AG20443 (cell line): Measurements from ENCODE around the gene HAPLN1.
A peak's percentile ranks its signal among the peaks of the same experiment; 100 is the strongest.

Source experiments
- DNase-seq: peaks from one replicate; pipeline ENCODE4 v3.0.0; 2012; ENCODE audit warnings: low spot score, mixed read lengths

Gene HAPLN1

DNA sequence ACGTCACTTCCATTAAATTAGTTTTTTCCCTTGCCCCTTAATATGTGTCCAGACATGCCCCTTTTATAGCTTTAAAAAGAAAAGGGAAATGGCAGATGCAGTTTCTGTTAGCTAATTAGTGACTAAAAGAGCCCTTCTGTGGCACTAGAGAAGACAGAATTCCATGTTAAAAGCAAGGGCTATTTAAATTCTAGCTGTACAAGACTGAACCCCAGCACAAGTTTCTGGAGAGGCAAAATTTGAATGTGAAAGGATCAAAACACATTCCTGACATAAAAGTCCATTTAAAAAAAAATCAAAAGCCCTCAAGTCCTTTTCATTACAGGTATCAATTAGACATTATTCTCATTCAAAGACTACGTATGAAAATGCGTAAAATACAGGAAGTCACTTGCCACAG lies 78.7 kb downstream of the HAPLN1 start:
- no peak for DNase-seq

DNA sequence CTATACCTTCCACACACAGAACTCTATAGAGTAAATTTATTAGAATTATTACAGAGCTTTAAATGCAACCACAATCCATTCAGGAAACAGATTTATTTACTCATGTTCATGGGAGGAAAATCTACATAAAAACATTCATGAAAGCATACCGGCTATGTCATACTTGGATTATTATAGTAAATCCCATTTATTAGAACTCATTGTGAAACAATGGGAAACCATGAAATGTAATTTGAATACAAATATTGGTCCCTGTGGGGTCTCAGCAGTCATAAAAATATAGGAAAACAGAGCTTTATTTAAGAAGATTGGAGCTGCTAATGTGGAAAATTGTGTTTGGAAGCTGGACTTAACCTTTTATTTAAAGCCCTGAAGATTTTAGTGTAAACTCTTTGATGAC lies 80.7 kb downstream of the HAPLN1 start:
- no peak for DNase-seq

DNA sequence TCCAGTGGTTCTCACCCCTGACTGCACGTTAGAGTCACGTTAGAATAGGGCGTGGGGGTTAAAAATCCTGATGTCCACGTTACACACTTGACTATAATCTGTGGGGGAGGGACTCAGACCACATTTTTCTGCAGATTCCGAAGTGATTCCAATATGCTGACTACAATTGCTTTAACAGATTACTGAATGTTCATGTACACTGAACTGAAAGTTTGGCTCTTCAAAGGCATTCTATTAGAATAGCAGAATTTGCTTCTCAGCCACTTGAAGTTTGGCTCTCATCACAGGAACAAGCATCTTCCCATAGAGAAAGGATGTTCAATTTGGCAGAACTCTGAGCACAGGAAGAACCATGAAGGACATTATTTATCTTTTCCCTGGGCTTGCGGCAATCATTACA lies 84.5 kb downstream of the HAPLN1 start:
- peak; percentile 43 for DNase-seq

DNA sequence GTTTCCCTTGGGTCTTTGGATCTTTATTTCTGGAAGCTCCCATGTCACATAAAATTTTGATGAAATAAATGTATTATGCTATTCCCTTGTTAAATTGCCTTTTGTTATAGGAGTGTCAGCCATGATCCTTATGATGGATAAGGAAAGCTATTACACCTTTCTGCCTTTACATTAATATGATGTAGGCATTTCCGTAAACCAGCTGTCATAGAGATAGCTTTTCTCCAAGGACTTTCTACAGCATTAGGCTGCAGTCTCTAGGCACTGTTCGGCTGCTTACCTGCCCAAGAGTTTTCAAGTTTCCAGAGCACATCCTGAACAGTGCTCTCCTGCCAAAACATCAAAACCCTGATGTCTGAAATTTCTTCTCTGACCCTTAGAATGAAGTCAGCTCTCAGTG lies 87.4 kb downstream of the HAPLN1 start:
- no peak for DNase-seq

DNA sequence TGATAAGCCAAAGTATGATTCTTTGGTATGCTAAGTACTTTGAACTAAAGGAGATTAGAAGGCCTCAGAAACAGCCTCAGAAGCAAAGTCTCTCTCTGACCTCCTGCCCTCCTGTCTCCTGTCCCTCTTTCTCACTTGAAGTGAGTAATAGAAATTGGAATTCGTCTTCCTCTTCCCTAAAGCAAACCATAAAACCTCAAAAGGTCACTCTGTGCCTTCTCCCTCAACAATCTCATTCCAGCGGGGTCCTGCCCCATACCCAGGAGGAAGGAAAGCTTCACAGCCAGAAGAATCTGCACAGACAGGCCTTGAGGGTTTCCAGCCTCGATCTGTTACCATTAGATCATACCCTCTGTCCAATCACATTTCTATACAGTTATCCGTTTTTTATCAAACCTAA lies 87.8 kb downstream of the HAPLN1 start:
- peak; percentile 28 for DNase-seq

DNA sequence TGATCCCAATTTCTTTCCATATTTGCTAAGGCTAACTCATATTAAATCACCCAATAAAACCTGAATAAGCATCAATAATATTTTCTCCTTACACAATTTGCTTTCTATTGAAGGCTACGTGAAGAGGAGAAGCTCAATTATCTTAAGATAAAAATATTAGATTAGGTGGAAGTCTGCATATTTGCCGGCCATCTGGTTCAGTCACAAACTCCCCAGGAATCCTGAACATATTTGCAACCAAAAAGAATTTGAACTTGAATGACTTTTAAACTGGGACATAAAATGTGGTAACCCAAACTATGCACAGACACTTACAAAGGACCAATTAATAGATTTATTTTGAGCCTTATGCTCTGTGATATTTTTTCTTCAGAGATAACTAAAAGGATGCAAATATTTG lies 92.3 kb downstream of the HAPLN1 start:
- DNase-seq = peak; percentile 31

DNA sequence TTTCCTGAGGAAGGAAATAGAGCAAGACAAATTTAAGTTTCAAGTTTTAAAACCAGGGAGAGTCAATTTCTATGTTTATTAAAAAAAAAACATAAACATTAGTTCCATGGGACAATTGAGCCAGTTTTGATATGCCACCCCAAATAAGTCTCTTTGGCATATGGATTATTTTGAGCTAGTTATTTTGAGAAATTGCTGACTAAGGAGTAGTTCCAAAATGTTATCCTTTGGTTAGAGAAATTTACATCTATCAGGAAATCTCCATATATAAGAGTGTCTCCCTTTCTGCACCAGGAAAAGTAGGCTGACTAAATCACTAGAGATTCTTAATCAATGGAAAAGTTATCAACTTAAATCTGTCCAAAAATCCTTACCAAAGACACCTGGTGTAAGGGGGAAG lies 105.8 kb downstream of the HAPLN1 start:
- no peak for DNase-seq

DNA sequence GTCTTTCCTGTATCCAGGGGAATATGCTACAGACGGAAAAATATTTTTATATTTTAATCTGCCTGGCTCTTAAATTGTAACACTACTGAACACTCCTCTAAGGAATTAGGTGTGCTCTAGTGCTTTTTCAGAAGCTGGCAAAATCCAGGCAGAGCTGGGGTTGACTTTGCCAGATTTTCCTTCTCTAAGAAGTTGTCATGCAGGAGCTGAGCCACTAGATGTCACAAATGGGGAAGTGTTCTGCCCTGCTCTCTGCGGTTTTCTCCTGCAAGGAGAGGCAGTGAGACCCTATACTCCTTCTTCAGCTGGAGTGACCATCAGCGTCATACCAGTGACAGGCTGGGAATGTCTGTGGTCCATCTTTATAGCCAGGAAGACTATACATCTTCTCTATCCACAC lies 112.5 kb downstream of the HAPLN1 start:
- DNase-seq = peak; percentile 80

DNA sequence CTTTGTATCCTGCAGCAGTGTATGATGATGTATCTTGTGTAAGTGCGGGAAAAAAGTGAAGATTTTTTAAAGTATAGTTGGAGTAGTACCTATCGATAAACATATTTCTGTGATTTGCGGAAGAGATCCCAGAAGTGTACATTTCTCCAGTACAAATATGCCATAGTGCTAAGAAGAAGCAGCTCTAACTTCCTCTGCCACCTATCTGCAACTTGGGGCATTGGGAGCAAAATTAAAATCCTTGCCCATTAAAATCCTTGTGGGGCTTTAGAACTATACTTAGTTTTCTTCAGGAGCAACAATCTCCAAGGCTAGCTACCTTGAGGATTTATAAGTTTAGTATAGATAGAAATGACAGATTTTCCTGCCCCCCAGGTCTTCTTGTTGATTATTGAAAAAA lies 125.4 kb downstream of the HAPLN1 start:
- no peak for DNase-seq

DNA sequence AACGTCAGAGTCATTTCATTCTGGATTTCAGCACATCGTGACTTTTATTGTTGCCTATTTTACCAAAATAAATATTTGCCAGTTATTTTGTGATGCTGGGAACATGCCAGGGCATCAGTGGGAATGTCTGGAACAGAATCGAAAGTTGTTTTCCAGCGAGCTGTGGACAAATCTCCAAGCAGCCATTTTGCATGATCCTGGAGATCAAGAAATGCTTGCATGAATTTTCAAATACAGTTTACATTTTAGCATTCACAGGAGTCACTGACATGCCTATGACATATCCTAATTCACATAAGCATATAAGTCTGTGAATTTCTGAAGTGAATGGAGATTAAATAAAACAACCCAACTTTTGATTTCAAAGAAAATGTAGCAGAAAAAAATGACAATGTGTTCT lies 129.7 kb downstream of the HAPLN1 start:
- no peak for DNase-seq

DNA sequence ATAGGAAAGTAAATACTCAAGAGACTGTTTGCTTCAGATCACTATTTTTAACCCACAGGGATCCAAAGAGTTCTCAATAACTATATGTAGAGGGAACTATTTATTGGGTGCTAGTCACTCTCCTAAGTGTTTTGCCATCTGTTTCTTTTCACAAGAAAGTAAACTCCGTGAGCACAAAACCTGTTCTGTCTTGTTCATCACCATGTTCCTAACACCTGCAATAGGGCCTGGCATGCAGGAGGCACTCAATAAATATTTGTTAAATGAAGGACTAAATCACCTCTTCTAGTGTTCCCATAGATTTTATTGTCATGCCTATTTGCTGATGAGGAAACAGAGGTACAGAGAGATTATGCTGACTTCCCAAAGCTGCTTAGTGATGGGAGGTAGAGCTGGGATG lies 130.9 kb downstream of the HAPLN1 start:
- DNase-seq = no peak
